Neural crest cell (in vitro differentiated cells): ENCODE measurements around the gene PARK7. TPM values are rescaled to one million over a fixed set of nuclear protein-coding genes. Genes with fewer than 3 reads are reported as not detected.
"Not testable (repeated sequence)": the region's sequence is repeated elsewhere in the genome, so short reads cannot be mapped to it uniquely, and the experiment has no call there.

Source experiments
- DNase-seq: peaks from one replicate; pipeline ENCODE4 v3.0.0; 2021; ENCODE audit warnings: low read depth, mixed read lengths, low spot score
- H3K27ac Mint-ChIP-seq: one replicate; pipeline ENCODE4 v1.8.0; 2021; ENCODE audit warnings: mild to moderate bottlenecking, mixed read lengths; ENCODE audit not compliant: unreplicated experiment
- H3K27me3 Mint-ChIP-seq: 2 replicates; pipeline ENCODE4 v1.8.0; 2021; ENCODE audit warnings: low read depth, mild to moderate bottlenecking, mixed read lengths
- H3K36me3 Mint-ChIP-seq: 2 replicates; pipeline ENCODE4 v1.8.0; 2021; ENCODE audit warnings: low read depth, mild to moderate bottlenecking, mixed read lengths
- H3K4me1 Mint-ChIP-seq: 2 replicates; pipeline ENCODE4 v1.8.0; 2021; ENCODE audit warnings: mixed read lengths
- H3K4me3 Mint-ChIP-seq: one replicate; pipeline ENCODE4 v1.8.0; 2021; ENCODE audit warnings: mild to moderate bottlenecking, mixed read lengths
- H3K9me3 Mint-ChIP-seq: 2 replicates; pipeline ENCODE4 v1.8.0; 2021; ENCODE audit warnings: mixed read lengths
- CTCF ChIP-seq: fragments of 200-600 bp; sonication (generic); conservative IDR thresholded peaks from 2 replicates; pipeline ENCODE4 v1.5.0; 2021; ENCODE audit warnings: antibody characterized with exemption, mild to moderate bottlenecking
- long read RNA-seq: library from polyadenylated mRNA; unstranded; transcript quantifications from one replicate; pipeline ENCODE4 v2.0.0, GENCODE V29; 2020
- total RNA-seq: library from RNA; stranded (reverse); gene quantifications from 2 replicates; pipeline ENCODE4 v1.2.1, GENCODE V29; 2021

PARK7 gene
- total RNA-seq, result 383 and 386 TPM in 2 replicates
- long read RNA-seq, transcript PARK7-209 (7 exons, 1,088 nt), result major isoform, 223 of 327 reads
- long read RNA-seq, transcript PARK7-201 (7 exons, 949 nt), result minor isoform, 87 of 327 reads
- long read RNA-seq, partial matches to known transcripts, result 7 of 327 reads
- long read RNA-seq, other reads (novel, unspliced or antisense), result 9 of 327 reads

GRCh38 chr1:7961216-7962013 is at the start of gene PARK7:
PARK7 (plus strand) TSS chr1:7961711; CDS start chr1:7962786, 1,075 bp downstream.
- Mint-ChIP-seq H3K9me3 (no peaks in the 10 kb centered on the region), H3K4me1 (peaks cover 23% of the 10 kb centered on the region), H3K36me3 (peaks cover 7% of the 10 kb centered on the region)

DNA sequence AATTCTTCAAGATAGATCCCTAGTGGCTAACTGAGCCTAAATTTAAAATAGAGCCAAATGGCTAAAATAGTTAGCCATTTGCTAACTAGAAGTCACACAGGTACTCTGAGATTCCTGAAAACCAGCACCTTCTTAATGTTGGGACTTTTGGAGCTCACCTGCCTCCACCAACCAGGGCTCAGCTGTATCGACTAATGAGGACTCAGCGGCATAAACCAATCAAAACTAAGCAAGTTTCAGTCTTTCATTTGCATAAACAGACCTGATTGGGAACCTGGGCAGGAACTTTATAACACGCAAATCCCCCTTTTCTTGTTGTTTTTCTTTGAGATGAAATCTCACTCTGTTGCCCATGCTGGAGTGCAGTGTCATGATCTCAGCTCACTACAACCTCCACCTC is 49.4 kb upstream of the PARK7 start:
- TF ChIP-seq CTCF, result no peak
- no peak for DNase-seq
- no peak overlapping the region for H3K27ac Mint-ChIP-seq
- no peaks in the 10 kb centered on the region for H3K9me3 Mint-ChIP-seq
- no peaks in the 10 kb centered on the region for H3K4me1 Mint-ChIP-seq
- no peaks in the 10 kb centered on the region for H3K36me3 Mint-ChIP-seq
- H3K4me3 Mint-ChIP-seq, result no peak overlapping the region
- no peaks in the 10 kb centered on the region for H3K27me3 Mint-ChIP-seq

More at GRCh38 chr1:7961216-7962013, at the start of gene PARK7:
- Mint-ChIP-seq H3K27me3 (no peaks in the 10 kb centered on the region), H3K27ac (peak within 1 kb of the TSS; percentile 98), H3K4me3 (peak within 1 kb of the TSS; percentile 94)
- TF ChIP-seq CTCF, result peak; percentile 56
- DNase-seq, result peak; percentile 99

DNA sequence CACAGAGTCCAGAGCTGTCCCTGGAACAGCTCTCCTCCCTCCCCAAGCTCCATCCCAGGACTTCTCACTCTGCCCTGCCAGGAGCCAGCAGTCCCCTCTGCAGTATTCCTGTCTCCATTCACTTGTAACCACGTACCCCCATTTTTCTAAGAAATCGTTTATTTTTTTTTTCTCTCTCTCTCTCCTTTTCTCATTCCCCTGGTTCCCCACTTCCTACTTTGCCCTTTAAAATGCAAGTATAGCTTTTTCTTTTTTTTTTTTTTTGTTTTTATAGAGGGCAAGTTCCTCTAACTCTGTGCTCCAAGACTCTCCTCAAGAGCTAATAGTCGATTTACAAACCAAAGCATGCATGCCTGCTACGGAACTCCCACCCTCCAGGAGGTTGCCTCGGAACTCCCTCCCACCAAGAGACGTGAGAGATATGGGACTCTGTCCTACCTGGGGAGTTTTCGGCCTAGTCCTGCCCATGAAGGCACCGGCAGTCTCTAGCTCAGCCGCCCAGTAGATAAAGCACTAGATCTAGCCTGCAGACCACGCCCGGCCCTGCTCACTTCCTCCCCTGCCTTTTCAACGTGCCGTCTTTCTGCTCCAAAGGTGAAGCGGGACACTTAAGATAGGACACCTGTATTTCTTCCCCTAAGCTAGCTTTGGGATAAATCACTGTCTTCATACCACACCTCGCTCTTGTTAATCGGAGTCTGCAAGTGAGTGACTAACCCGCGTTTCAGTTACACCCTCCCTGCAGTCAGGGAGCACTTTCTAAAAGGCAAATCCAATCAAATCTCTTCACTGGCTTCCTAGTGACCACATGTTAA is 48.6 kb upstream of the PARK7 start:
- Mint-ChIP-seq H3K27ac (no peak overlapping the region), H3K27me3 (no peaks in the 10 kb centered on the region), H3K4me1 (no peaks in the 10 kb centered on the region), H3K4me3 (no peak overlapping the region), H3K9me3 (no peaks in the 10 kb centered on the region), H3K36me3 (no peaks in the 10 kb centered on the region)
- DNase-seq, result no peak
- no peak for TF ChIP-seq CTCF

GRCh38 chr1:7915826-7916500 is 45.5 kb upstream of the PARK7 start:
- no peak for DNase-seq
- no peak for TF ChIP-seq CTCF
- Mint-ChIP-seq H3K4me1 (no peaks in the 10 kb centered on the region), H3K4me3 (no peak overlapping the region), H3K9me3 (no peaks in the 10 kb centered on the region), H3K27me3 (no peaks in the 10 kb centered on the region), H3K27ac (no peak overlapping the region), H3K36me3 (no peaks in the 10 kb centered on the region)

- Mint-ChIP-seq H3K36me3 (no peaks in the 10 kb centered on the region), H3K9me3 (no peaks in the 10 kb centered on the region), H3K4me3 (no peak overlapping the region), H3K27me3 (no peaks in the 10 kb centered on the region), H3K4me1 (no peaks in the 10 kb centered on the region), H3K27ac (no peak overlapping the region)
- no peak for DNase-seq
- no peak for TF ChIP-seq CTCF
These were observed 45.0 kb upstream of the PARK7 start for GRCh38 chr1:7916501-7916830.

DNA sequence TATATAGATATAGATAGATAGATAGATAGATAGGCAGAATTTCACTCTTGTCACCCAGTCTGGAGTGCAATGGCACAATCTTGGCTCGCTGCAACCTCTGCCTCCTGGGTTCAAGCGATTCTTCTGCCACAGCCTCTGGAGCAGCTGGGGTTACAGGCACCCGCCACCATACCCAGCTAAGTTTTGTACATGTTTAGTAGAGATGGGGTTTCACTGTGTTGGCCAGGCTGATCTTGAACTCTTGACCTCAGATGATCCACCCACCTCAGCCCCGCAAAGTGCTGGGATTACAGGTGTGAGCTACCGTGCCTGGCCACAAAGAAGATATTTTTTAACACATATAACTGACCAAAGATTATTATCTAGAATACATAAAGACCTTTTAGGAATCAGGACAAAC is 43.5 kb upstream of the PARK7 start:
- H3K27ac Mint-ChIP-seq, H3K27me3 Mint-ChIP-seq, H3K4me3 Mint-ChIP-seq, H3K9me3 Mint-ChIP-seq, DNase-seq, H3K4me1 Mint-ChIP-seq, H3K36me3 Mint-ChIP-seq: not testable (repeated sequence)
